ENCODE measurements around the gene ALKBH3. TPM values are rescaled to one million over a fixed set of nuclear protein-coding genes. Genes with fewer than 3 reads are reported as not detected.

ALKBH3 gene
- total RNA-seq, 1 donor from 2014 or later = 31.2 TPM

- no peak for DNase-seq (ENCODE audit: extremely low read depth, low read depth, low spot score)
These were observed 74.9 kb downstream of the ALKBH3 start for GRCh38 chr11:43955381-43956118.

DNA sequence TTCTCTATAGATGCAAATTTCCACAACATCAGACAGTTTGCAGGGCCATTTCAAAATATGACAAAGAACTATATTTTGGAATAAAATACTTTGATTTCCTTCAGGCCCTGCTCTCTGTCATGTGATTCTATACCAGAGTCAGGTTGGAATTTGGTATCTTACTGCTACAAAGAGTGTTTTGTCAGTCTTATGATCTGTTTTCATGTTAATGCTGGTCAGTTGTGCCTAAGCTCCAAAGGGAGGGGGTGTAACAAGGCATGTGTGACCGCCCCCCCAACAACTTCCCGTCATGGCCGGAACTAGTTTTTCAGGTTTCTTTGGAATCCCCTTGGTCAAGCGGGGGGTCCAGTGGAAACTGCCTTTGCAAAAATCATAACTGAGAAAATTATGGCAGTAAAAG lies 76.9 kb downstream of the ALKBH3 start:
- DNase-seq (ENCODE audit: extremely low read depth, low read depth, low spot score) = no peak

GRCh38 chr11:43959321-43959995 lies 78.8 kb downstream of the ALKBH3 start:
- no peak for DNase-seq (ENCODE audit: extremely low read depth, low read depth, low spot score)

- no peak for DNase-seq (ENCODE audit: extremely low read depth, low read depth, low spot score)
These were observed 82.0 kb downstream of the ALKBH3 start for GRCh38 chr11:43962383-43963278.

DNA sequence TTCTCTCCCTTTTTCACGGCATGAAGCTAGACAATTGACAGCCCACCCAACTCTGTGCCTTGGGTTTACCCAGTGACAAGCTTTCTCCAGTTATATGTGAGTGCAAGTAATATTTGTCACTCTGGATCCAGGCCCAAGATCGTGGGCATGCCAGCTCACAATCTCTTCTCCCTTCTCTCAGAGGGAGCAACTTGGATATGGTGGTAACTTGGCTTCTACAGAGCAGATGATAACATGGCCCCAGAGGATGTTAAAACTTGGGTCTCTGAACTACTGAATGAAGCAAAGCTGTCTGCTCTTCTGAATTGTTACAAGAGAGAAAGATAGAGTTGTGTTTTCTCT lies 82.6 kb downstream of the ALKBH3 start:
- no peak for DNase-seq (ENCODE audit: extremely low read depth, low read depth, low spot score)

DNA sequence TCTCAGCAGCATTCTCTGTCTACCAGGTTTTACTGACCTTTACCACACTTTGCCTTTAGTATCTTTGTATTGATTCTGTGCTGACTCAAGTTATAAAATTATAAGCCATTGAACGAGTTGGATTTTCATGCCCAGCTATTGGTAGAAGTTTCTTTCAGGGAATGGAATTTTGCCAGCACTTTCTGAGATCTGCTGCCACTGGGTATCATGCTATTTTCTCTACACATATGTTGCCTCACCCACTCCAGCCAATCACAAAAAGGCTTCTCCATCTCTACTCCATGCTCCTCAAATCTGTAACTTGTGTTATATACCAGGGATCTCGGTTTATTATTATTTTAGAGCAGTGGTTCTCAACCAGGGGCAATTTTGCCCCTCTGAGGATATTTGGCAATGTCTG lies 87.0 kb downstream of the ALKBH3 start:
- DNase-seq (ENCODE audit: extremely low read depth, low read depth, low spot score) = no peak

DNA sequence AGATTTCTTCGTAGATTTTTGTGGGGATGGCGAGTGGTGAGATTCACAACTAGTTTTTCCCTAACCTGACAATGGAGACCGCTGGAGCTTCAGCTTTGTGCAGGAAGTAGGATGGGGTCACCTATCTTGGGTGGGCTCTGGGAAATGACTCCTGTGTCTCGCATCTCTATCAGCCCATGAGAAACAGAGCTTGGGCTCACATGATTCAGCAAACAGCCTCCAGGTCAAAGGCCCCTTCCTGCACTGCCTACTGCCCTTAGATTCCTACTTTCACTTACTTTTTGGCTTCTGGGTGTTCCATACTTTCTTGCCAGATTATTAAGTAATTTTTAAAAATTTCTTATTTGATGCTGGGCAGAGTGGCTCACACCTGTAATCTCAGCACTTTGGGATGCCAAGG lies 88.1 kb downstream of the ALKBH3 start:
- no peak for DNase-seq (ENCODE audit: extremely low read depth, low read depth, low spot score)

DNA sequence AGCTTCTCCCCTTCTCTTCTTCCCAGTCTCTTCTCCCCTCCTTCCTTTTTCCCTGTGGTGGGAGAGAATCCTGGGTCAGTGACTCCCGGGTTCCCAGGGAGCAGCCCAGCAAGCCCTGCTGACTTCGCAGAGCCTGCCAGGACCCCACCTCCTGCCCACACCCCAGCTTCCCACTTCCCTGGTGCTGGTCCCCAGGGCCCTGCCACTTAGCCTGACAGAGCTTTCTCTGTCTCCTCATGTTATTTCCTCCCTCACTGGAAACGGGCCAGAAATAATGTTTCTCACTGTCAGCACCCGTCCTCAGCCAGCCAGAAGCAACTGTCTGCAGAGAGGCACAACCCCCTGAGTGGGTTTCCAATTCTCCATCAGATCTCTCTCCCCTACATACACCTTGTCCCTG lies 88.9 kb downstream of the ALKBH3 start:
- DNase-seq (ENCODE audit: extremely low read depth, low read depth, low spot score) = no peak

Other genes starting within 250 kb of the ALKBH3 start
- 53.1 and 63.8 TPM in 2 replicates for gene HSD17B12, start 200.1 kb upstream of the ALKBH3 start, total RNA-seq
- gene C11orf96, start 61.8 kb downstream of the ALKBH3 start, total RNA-seq = 41.3 and 56.2 TPM in 2 replicates
- not detected in 2 replicates for gene ACCSL, start 167.2 kb downstream of the ALKBH3 start, total RNA-seq
- gene ACCS, start 185.4 kb downstream of the ALKBH3 start, total RNA-seq = 11.4 and 13.6 TPM in 2 replicates
- 103 and 154 TPM in 2 replicates for gene EXT2, start 214.8 kb downstream of the ALKBH3 start, total RNA-seq

All from glomerular endothelial cell (primary cell).